Measurements from ENCODE around the gene NR1H3. TPM values are rescaled to one million over a fixed set of nuclear protein-coding genes. Genes with fewer than 3 reads are reported as not detected.

NR1H3 gene
- total RNA-seq, 1 experiment from 2014 or later = 26.3 TPM

DNA sequence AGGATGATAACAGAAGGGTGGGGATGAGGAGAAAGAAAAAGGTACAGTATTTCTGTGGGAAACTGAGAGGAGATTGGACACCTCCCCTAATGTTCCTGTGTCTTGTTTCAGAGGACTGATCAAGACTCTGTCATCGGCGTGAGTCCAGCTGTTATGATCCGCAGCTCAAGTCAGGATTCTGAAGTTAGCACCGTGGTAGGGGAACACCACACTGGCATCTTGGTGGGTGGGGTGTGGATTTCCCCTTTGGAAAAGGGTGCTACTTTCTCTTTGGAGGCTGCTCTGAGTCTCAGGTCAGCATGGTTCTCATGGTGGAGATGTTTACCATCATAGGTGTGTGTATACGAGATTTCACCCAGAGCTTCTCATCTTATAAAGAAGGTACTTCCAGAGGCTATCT lies 37.6 kb downstream of the NR1H3 start:
- Histone ChIP-seq H4K8ac (replicated peaks; ENCODE audit: insufficient read length, low read depth, low read length) (no peak overlapping the region), H2BK120ac (ENCODE audit: low read depth, low read length, poor library complexity, severe bottlenecking) (no peak overlapping the region), H3K79me2 (ENCODE audit: insufficient read depth, low read length) (no peaks in the 10 kb centered on the region), H3T11ph (ENCODE audit: low read length) (no peak overlapping the region), H2BK5ac (ENCODE audit: insufficient read length, low read length) (no peak overlapping the region), H2BK15ac (ENCODE audit: low read depth, low read length) (no peak overlapping the region), H3K27me3 (ENCODE audit: insufficient read depth, low read length) (no peaks in the 10 kb centered on the region), H3K9ac (ENCODE audit: extremely low read depth, insufficient read length, low read length) (no peak overlapping the region), H3K79me1 (ENCODE audit: insufficient read depth, low read depth, low read length, poor library complexity, severe bottlenecking) (no peaks in the 10 kb centered on the region), H3K56ac (ENCODE audit: insufficient read length, low read depth, low read length) (no peak overlapping the region), H3K4ac (ENCODE audit: low read depth, low read length) (no peak overlapping the region), H3K18ac (ENCODE audit: insufficient read length, low read depth, low read length) (no peak overlapping the region), H3K23ac (ENCODE audit: insufficient read length, low read depth, low read length) (no peak overlapping the region), H2BK12ac (ENCODE audit: insufficient read length, low read depth, low read length) (no peak overlapping the region), H2BK20ac (ENCODE audit: low read depth, low read length, poor library complexity, severe bottlenecking) (no peak overlapping the region), H3K9me3 (ENCODE audit: control insufficient read depth, low read depth, low read length) (no peaks in the 10 kb centered on the region), H4K20me1 (ENCODE audit: control insufficient read depth, insufficient read depth, insufficient read length) (no peaks in the 10 kb centered on the region), H2AK5ac (ENCODE audit: insufficient read length, low read length) (no peak overlapping the region), H3K23me2 (ENCODE audit: insufficient read length, low read depth, low read length, poor library complexity, severe bottlenecking) (no peaks in the 10 kb centered on the region), H3K4me2 (ENCODE audit: insufficient read depth, insufficient read length, low read length) (no peak overlapping the region), H4K91ac (ENCODE audit: insufficient read length, low read depth, low read length) (no peak overlapping the region), H2AFZ (ENCODE audit: low read length) (no peak overlapping the region), H4K5ac (ENCODE audit: insufficient read length, low read depth, low read length) (no peak overlapping the region), H3K4me1 (ENCODE audit: insufficient read depth, low read length) (no peaks in the 10 kb centered on the region), H3K14ac (ENCODE audit: insufficient read depth, low read length) (no peak overlapping the region), H3K27ac (ENCODE audit: insufficient read length, low read depth, low read length) (no peak overlapping the region)
- Mint-ChIP-seq H3K36me3 (ENCODE audit: insufficient read depth in 1 of 3, low read depth in 3 of 3) (peaks cover 41 to 84% (median 84%) of the 10 kb centered on the region in 3 experiments), H3K9me3 (peaks cover 0 to 8% of the 10 kb centered on the region in 2 experiments; a peak in 2 of 5 replicates), H3K27ac (no peak overlapping the region), H3K27me3 (ENCODE audit: low read depth) (no peaks in the 10 kb centered on the region), H3K4me3 (no peak overlapping the region), H3K4me1 (no peaks in the 10 kb centered on the region)
- no CpG with 5 or more reads among the region's 5 CpGs for WGBS (ENCODE audit: extremely low coverage, insufficient read length, low lambda C conversion rate)
- no peak for DNase-seq
- TF ChIP-seq, protein P1, sequence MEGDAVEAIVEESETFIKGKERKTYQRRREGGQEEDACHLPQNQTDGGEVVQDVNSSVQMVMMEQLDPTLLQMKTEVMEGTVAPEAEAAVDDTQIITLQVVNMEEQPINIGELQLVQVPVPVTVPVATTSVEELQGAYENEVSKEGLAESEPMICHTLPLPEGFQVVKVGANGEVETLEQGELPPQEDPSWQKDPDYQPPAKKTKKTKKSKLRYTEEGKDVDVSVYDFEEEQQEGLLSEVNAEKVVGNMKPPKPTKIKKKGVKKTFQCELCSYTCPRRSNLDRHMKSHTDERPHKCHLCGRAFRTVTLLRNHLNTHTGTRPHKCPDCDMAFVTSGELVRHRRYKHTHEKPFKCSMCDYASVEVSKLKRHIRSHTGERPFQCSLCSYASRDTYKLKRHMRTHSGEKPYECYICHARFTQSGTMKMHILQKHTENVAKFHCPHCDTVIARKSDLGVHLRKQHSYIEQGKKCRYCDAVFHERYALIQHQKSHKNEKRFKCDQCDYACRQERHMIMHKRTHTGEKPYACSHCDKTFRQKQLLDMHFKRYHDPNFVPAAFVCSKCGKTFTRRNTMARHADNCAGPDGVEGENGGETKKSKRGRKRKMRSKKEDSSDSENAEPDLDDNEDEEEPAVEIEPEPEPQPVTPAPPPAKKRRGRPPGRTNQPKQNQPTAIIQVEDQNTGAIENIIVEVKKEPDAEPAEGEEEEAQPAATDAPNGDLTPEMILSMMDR (conservative IDR thresholded peaks at IDR 0.05) = no peak

All from H9 (cell line).